Stimulated activated naive CD8-positive, alpha-beta T cell treated with anti-CD3 and anti-CD28 coated beads, Interleukin-15, amount 100 ng/mL, for 72 hours (primary cell): ENCODE results near the gene FASLG.

Experiments
- ATAC-seq: fragments of 150-1000 bp; cut with Tn5 transposase; 2 replicates; pipeline ENCODE4 v1.10.0; 2021; ENCODE audit warnings: mild to moderate bottlenecking, moderate library complexity
- DNase-seq, 2 donors: peaks; one replicate each; pipeline ENCODE4 v3.0.0; 2021 to 2022
- H3K27ac Mint-ChIP-seq, 2 donors: one replicate each; pipeline ENCODE4 v1.8.0; 2022; ENCODE audit warnings: mild to moderate bottlenecking in 2 of 2, mixed read lengths in 2 of 2, moderate library complexity in 2 of 2
- H3K27me3 Mint-ChIP-seq: one replicate; pipeline ENCODE4 v1.8.0; 2022; ENCODE audit warnings: mixed read lengths
- H3K4me1 Mint-ChIP-seq: one replicate; pipeline ENCODE4 v1.8.0; 2022; ENCODE audit warnings: mild to moderate bottlenecking, mixed read lengths
- H3K4me3 Mint-ChIP-seq, 2 donors: one replicate each; pipeline ENCODE4 v1.8.0; 2022; ENCODE audit warnings: mild to moderate bottlenecking in 2 of 2, mixed read lengths in 2 of 2, moderate library complexity in 1 of 2
- H3K9me3 Mint-ChIP-seq, 2 donors: one replicate each; pipeline ENCODE4 v1.8.0; 2022; ENCODE audit warnings: mixed read lengths in 2 of 2

FASLG gene

GRCh38 chr1:172662464-172663109 is 3.7 kb downstream of the FASLG start:
- peak overlapping the region; percentile 81 to 89 for H3K27ac Mint-ChIP-seq

GRCh38 chr1:172663732-172664131 is 4.8 kb downstream of the FASLG start:
- Mint-ChIP-seq H3K4me3 (peak overlapping the region; percentile 66 to 76), H3K27ac (peak overlapping the region; percentile 14 to 89)

More at GRCh38 chr1:172662464-172663109, 3.7 kb downstream of the FASLG start:
- peaks cover 71% of the 10 kb centered on the region for H3K4me1 Mint-ChIP-seq
- H3K9me3 Mint-ChIP-seq, result peaks cover 5 to 7% of the 10 kb centered on the region in 2 donors
- ATAC-seq (peak; percentile 96), DNase-seq (peak; percentile 87 to 96)
- peak overlapping the region; percentile 66 to 76 for H3K4me3 Mint-ChIP-seq
- peaks cover 41% of the 10 kb centered on the region for H3K27me3 Mint-ChIP-seq

GRCh38 chr1:172668097-172668496 is 9.2 kb downstream of the FASLG start:
- Mint-ChIP-seq H3K27ac (no peak overlapping the region), H3K4me1 (peaks cover 59% of the 10 kb centered on the region), H3K27me3 (peaks cover 52% of the 10 kb centered on the region), H3K4me3 (no peak overlapping the region), H3K9me3 (peaks cover 5 to 13% of the 10 kb centered on the region in 2 donors)
- DNase-seq, result no peak
- no peak for ATAC-seq

More at GRCh38 chr1:172663732-172664131, 4.8 kb downstream of the FASLG start:
- DNase-seq, result no peak
- Mint-ChIP-seq H3K4me1 (peaks cover 62% of the 10 kb centered on the region), H3K9me3 (peaks cover 5 to 7% of the 10 kb centered on the region in 2 donors), H3K27me3 (peaks cover 53% of the 10 kb centered on the region)
- no peak for ATAC-seq

GRCh38 chr1:172669011-172669410 is 10.1 kb downstream of the FASLG start:
- Mint-ChIP-seq H3K9me3 (peaks cover 5 to 13% of the 10 kb centered on the region in 2 donors), H3K27ac (no peak overlapping the region), H3K4me1 (peaks cover 59% of the 10 kb centered on the region), H3K4me3 (no peak overlapping the region), H3K27me3 (peaks cover 61% of the 10 kb centered on the region)
- ATAC-seq (no peak), DNase-seq (no peak)

DNA sequence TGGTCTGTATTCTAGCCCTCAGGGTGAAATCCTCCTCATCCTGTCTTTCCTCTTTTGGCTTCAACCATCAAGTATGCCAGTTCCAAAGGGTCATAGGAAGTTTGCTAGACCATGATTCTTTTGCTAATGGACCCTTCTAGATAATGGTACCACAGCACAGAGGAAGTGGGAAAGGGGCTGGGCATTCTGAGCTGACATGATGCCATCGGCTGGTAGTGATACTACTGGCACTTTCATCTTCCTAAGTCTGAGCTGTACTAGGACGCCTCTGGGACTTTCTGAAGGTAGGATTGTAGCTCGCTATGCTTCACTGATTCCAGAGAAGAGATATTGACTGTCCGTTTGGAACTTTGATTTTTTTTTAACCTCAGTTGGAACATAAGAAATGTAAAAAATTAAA is 11.4 kb downstream of the FASLG start:
- peak; percentile 78 for ATAC-seq
- H3K4me3 Mint-ChIP-seq, result peak overlapping the region; percentile 9 to 69

GRCh38 chr1:172670791-172671190 is 11.9 kb downstream of the FASLG start:
- DNase-seq, result peak; percentile 50 to 63
- Mint-ChIP-seq H3K9me3 (peaks cover 0 to 5% of the 10 kb centered on the region in 2 donors), H3K4me1 (peaks cover 69% of the 10 kb centered on the region), H3K27ac (peak overlapping the region in 1 of 2 donors; percentile 80), H3K27me3 (peaks cover 52% of the 10 kb centered on the region), H3K4me3 (peak overlapping the region in 1 of 2 donors; percentile 69)
- ATAC-seq, result peak; percentile 88

More for the DNA sequence above, 11.4 kb downstream of the FASLG start:
- peaks cover 55% of the 10 kb centered on the region for H3K27me3 Mint-ChIP-seq
- peaks cover 65% of the 10 kb centered on the region for H3K4me1 Mint-ChIP-seq
- peak overlapping the region in 1 of 2 donors; percentile 93 for H3K27ac Mint-ChIP-seq
- peaks cover 0 to 5% of the 10 kb centered on the region in 2 donors for H3K9me3 Mint-ChIP-seq
- DNase-seq, result peak in 1 of 2 donors; percentile 54

GRCh38 chr1:172671591-172671990 is 12.7 kb downstream of the FASLG start:
- Mint-ChIP-seq H3K27me3 (peaks cover 46% of the 10 kb centered on the region), H3K4me1 (peaks cover 76% of the 10 kb centered on the region), H3K27ac (no peak overlapping the region), H3K9me3 (peaks cover 0 to 5% of the 10 kb centered on the region in 2 donors), H3K4me3 (peak overlapping the region in 1 of 2 donors; percentile 24)
- DNase-seq (no peak), ATAC-seq (no peak)

GRCh38 chr1:172672720-172673119 is 13.8 kb downstream of the FASLG start:
- peak; percentile 23 for ATAC-seq
- H3K4me3 Mint-ChIP-seq, result no peak overlapping the region
- H3K9me3 Mint-ChIP-seq, result peaks cover 0 to 5% of the 10 kb centered on the region in 2 donors
- no peak for DNase-seq
- peaks cover 83% of the 10 kb centered on the region for H3K4me1 Mint-ChIP-seq
- H3K27ac Mint-ChIP-seq, result no peak overlapping the region
- peaks cover 47% of the 10 kb centered on the region for H3K27me3 Mint-ChIP-seq

DNA sequence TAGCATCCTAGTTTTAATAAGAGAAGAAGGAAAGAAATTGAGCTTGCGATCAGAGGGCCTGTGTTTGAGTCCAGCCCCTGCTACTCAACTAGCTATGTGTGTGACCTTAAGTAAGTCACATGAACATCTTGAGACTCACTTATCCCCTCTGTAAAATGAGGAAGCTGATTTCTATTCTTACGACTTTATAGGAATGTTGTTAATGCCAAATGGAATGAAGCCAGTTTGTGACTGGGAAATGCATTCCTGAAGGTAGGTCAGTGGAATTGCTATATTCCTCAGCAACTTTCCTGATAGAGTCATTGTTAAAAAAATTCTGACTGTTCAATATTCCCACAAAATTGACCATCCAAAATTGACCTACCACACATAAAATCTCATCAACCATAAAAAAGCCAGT is 14.9 kb downstream of the FASLG start:
- no peak for DNase-seq
- no peak for ATAC-seq
- peaks cover 0 to 5% of the 10 kb centered on the region in 2 donors for H3K9me3 Mint-ChIP-seq
- no peak overlapping the region for H3K4me3 Mint-ChIP-seq
- peaks cover 91% of the 10 kb centered on the region for H3K4me1 Mint-ChIP-seq
- no peak overlapping the region for H3K27ac Mint-ChIP-seq
- H3K27me3 Mint-ChIP-seq, result peaks cover 47% of the 10 kb centered on the region

DNA sequence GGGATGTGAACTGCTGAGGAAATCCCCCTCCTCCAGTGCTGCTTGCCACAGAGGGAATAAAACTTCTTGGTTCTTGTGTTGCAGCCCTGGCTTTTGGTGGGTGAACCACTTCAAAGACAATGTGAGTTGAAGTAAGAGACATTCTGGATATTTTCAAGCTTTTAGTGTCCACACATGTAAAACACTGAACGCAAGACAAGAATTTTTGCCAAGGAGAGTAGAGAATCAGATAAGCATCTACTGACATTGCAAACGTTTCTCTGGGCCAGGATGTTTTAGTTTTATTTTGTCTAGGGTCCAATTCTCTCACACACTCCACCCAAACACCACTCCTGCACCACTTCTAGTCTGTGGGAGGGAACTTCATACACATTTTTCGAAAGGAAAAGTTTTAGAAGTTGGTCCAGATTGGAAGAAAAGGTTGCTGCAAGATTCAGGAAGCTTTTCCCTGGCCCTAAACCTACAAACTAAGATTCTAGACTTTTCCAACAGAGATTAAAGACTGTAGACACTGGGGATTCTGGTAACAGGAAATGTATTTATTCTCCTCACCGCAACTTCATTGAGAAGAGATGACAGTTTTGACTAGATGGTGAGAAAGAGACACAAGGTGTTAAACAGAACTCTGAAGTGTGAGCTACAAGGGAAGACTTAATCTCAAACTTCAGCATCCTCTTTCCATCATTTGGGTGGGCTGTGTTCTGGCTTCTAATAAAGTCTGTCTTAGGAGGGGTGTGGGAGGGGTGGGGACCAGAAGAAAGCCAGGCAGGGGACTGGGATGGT is 16.1 kb downstream of the FASLG start:
- peak overlapping the region in 1 of 2 donors; percentile 75 for H3K27ac Mint-ChIP-seq
- H3K4me3 Mint-ChIP-seq, result peak overlapping the region; percentile 55 to 75
- H3K4me1 Mint-ChIP-seq, result peaks cover 90% of the 10 kb centered on the region
- peak; percentile 70 for ATAC-seq
- DNase-seq, result no peak
- no peaks in the 10 kb centered on the region for H3K9me3 Mint-ChIP-seq
- H3K27me3 Mint-ChIP-seq, result peaks cover 55% of the 10 kb centered on the region

- no peaks in the 10 kb centered on the region for H3K9me3 Mint-ChIP-seq
- no peak for DNase-seq
- ATAC-seq, result no peak
- H3K27ac Mint-ChIP-seq, result no peak overlapping the region
- peaks cover 52% of the 10 kb centered on the region for H3K27me3 Mint-ChIP-seq
- H3K4me3 Mint-ChIP-seq, result no peak overlapping the region
- peaks cover 57% of the 10 kb centered on the region for H3K4me1 Mint-ChIP-seq
Observed at GRCh38 chr1:172679000-172679772, 20.3 kb downstream of the FASLG start.

DNA sequence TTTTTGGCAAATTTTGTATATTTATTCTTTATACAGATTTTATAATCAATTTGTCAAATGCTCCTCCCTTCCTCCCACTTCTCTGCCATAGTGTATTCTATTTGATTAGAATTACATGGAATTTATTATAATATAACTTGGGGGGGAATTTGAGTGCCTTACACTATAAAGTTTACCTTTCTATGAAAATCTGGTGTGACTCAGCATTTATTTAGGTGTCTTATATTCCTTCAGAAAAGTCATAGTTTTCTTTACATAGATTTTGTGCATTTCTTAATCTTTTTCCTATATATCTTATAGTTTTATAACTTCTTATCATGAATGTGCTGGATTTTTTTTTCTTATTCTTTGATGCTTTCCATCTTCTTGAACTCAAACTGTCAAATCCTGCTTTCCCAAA is 21.3 kb downstream of the FASLG start:
- no peak overlapping the region for H3K4me3 Mint-ChIP-seq
- DNase-seq, result no peak
- peaks cover 52% of the 10 kb centered on the region for H3K27me3 Mint-ChIP-seq
- no peak overlapping the region for H3K27ac Mint-ChIP-seq
- H3K4me1 Mint-ChIP-seq, result peaks cover 46% of the 10 kb centered on the region
- H3K9me3 Mint-ChIP-seq, result no peaks in the 10 kb centered on the region
- ATAC-seq, result no peak

DNA sequence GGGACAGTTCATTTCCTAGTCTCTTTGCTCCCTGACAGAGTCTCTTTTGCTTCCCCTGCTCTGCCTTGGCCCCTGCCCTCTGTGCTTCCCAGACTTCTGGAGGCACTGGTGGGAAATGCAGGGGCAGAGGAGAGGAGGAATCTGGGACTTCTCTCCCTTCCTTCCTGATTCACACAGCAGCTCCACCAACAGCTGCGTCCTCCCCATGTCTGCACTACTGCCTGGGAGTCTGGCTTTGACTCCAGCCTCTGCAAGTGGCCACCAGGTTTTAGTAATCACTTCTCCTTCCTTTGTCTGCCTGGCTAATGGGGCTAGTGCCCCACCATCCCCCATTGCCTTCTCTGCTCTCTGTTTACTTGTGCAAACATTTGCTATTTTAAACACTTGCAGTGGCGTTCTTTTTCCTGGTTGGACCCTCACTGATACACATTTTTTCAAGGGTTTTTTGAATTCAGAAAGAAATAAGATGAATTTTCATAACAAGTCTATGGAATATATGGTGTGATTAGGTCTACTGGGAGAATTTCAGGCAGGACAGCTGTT is 21.9 kb downstream of the FASLG start:
- peak overlapping the region in 1 of 2 donors; percentile 56 for H3K27ac Mint-ChIP-seq
- ATAC-seq (no peak), DNase-seq (no peak)
- H3K27me3 Mint-ChIP-seq, result peaks cover 52% of the 10 kb centered on the region
- H3K4me1 Mint-ChIP-seq, result peaks cover 40% of the 10 kb centered on the region
- H3K9me3 Mint-ChIP-seq, result no peaks in the 10 kb centered on the region
- H3K4me3 Mint-ChIP-seq, result peak overlapping the region in 1 of 2 donors; percentile 15

GRCh38 chr1:172682812-172683211 is 23.9 kb downstream of the FASLG start:
- ATAC-seq, result no peak
- peaks cover 22% of the 10 kb centered on the region for H3K4me1 Mint-ChIP-seq
- DNase-seq, result no peak
- no peaks in the 10 kb centered on the region for H3K9me3 Mint-ChIP-seq
- no peak overlapping the region for H3K27ac Mint-ChIP-seq
- peaks cover 50% of the 10 kb centered on the region for H3K27me3 Mint-ChIP-seq
- no peak overlapping the region for H3K4me3 Mint-ChIP-seq

GRCh38 chr1:172686143-172686542 is 27.2 kb downstream of the FASLG start:
- Mint-ChIP-seq H3K27me3 (peaks cover 27% of the 10 kb centered on the region), H3K4me1 (no peaks in the 10 kb centered on the region)
- no peak for ATAC-seq

More at GRCh38 chr1:172686143-172686542, 27.2 kb downstream of the FASLG start:
- no peaks in the 10 kb centered on the region for H3K9me3 Mint-ChIP-seq
- H3K4me3 Mint-ChIP-seq, result no peak overlapping the region
- no peak overlapping the region for H3K27ac Mint-ChIP-seq
- no peak for DNase-seq
